Karpas-422 (cell line): Measurements from ENCODE around the gene CASQ1. TPM values are rescaled to one million over a fixed set of nuclear protein-coding genes. Genes with fewer than 3 reads are reported as not detected.

Experiments
- DNase-seq: peaks from one replicate; pipeline ENCODE4 v3.0.0-alpha.2; 2015
- H2AFZ ChIP-seq: fragments of 200-600 bp; sonication (generic); 2 replicates; pipeline ENCODE4 v1.6.1; 2014; ENCODE audit warnings: antibody characterized with exemption, low read length, mixed read lengths
- H3K27ac ChIP-seq: fragments of 200-600 bp; sonication (generic); 2 replicates; pipeline ENCODE4 v1.5.1; 2014; ENCODE audit warnings: mild to moderate bottlenecking, low read length, moderate library complexity
- H3K27me3 ChIP-seq: fragments of 200-600 bp; sonication (generic); 2 replicates; pipeline ENCODE4 v1.6.1; 2014; ENCODE audit warnings: low read length, mixed read lengths
- H3K36me3 ChIP-seq: fragments of 200-600 bp; sonication (generic); 2 replicates; pipeline ENCODE4 v1.6.1; 2014; ENCODE audit warnings: low read length, mixed read lengths; ENCODE audit not compliant: insufficient read depth
- H3K4me1 ChIP-seq: fragments of 200-600 bp; sonication (generic); 2 replicates; pipeline ENCODE4 v1.6.1; 2014; ENCODE audit warnings: mild to moderate bottlenecking, low read length, mixed read lengths
- H3K4me2 ChIP-seq: fragments of 200-600 bp; sonication (generic); 2 replicates; pipeline ENCODE4 v1.6.1; 2014; ENCODE audit warnings: low read length, low read depth, mild to moderate bottlenecking; ENCODE audit not compliant: poor library complexity, severe bottlenecking
- H3K4me3 ChIP-seq: fragments of 200-600 bp; sonication (generic); 2 replicates; pipeline ENCODE4 v1.5.1; 2014; ENCODE audit warnings: mild to moderate bottlenecking, antibody characterized with exemption, low read length, mixed read lengths
- H3K79me2 ChIP-seq: fragments of 200-600 bp; sonication (generic); 2 replicates; pipeline ENCODE4 v1.6.1; 2014; ENCODE audit warnings: mild to moderate bottlenecking, low read length, mixed read lengths
- H3K9ac ChIP-seq: fragments of 200-600 bp; sonication (generic); 2 replicates; pipeline ENCODE4 v1.6.0; 2014; ENCODE audit warnings: low read length
- H3K9me2 ChIP-seq: fragments of 200-600 bp; sonication (generic), shearing (Covaris generic); replicated peaks from 2 replicates; pipeline ENCODE4 v1.6.0; 2014; ENCODE audit warnings: mild to moderate bottlenecking, low read length, moderate library complexity; ENCODE audit not compliant: insufficient read depth
- H3K9me3 ChIP-seq: fragments of 300-700, 200-600 bp; sonication (generic); 2 replicates; pipeline ENCODE4 v1.6.1; 2014; ENCODE audit warnings: low read length, mixed read lengths
- H4K20me1 ChIP-seq: fragments of 200-600 bp; sonication (generic); 2 replicates; pipeline ENCODE4 v1.6.1; 2014; ENCODE audit warnings: mild to moderate bottlenecking, antibody characterized with exemption, low read length, low read depth; ENCODE audit not compliant: insufficient read depth
- total RNA-seq: library from RNA; depleted of rRNA; stranded (reverse); fragments of >200 nt; shearing (Covaris generic); gene quantifications from 2 replicates; pipeline ENCODE4 v1.2.3, GENCODE V29; 2014; ENCODE audit warnings: low replicate concordance

The CASQ1 gene
- total RNA-seq, 1 experiment from 2014 or later, result not detected

DNA sequence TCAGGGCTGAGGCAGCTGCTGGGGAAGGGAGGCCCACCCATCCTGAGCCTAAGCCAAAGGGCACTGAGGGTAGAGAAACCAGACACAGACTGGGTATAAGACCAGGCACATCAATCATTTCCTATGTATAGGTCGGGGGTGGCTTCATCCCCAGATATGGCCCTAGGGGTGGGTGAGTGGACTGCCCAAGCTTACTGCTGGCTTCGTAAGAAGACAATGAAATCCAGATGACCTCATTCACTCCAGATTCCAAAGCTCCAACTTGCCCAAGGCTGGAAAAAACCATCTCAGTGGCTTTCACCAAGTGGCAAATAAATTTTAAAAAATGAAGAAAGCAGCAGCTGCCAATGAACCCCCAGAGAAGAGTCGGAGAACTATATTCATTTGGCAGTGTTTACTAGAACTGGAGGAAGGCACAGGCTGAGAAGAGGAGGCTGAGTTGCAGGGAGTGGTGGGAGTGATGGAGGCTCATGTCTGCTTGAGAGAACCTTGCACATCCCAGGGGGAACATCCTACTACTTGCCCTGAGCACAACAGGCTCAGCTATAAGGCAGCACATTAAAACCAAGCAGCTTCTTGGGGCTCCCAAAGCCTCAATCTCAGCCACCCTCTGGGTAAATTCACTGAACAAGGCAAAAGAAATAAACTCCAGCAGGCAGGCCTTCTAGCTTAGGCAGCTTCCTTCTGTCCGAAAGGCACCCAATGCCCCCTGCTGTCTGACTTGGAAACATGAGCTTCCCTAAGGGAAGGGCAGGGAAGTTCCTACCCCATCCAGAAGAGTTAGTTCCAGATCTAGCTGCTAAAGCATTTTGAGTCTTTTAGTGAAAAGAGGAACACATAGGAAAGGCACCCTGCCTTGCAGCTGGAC lies 28.9 kb downstream of the CASQ1 start:
- no peak overlapping the region for H3K9ac ChIP-seq

DNA sequence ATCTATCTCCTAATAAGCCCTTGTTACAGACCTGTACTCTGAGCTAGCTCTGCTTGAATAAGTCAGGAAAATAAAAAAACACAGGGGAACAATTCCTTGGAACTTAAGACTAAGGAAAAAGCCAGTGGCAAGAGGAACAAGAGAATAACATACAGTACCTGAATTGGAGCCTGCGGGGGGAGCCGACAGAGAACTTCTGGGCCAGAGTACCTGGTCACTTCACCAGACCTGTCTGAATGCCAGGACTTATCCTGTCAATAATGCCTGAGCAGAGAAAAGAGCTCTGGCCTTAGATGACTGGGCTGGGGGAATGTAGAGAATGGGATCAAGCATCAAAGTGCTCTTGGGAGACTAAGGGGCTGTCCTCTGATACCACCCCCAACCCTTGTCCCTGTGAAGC lies 29.9 kb downstream of the CASQ1 start:
- no peak overlapping the region for H3K9ac ChIP-seq
- no peaks in the 10 kb centered on the region for H3K4me1 ChIP-seq
- H3K9me2 ChIP-seq, result no peaks in the 10 kb centered on the region
- H3K27ac ChIP-seq, result no peak overlapping the region
- H3K36me3 ChIP-seq, result peaks cover 44% of the 10 kb centered on the region; the same call in 1 of the 2 replicates
- no peaks in the 10 kb centered on the region for H3K9me3 ChIP-seq
- H3K79me2 ChIP-seq, result no peaks in the 10 kb centered on the region
- DNase-seq, result no peak
- no peaks in the 10 kb centered on the region for H4K20me1 ChIP-seq
- no peak overlapping the region for H2AFZ ChIP-seq
- H3K27me3 ChIP-seq, result no peaks in the 10 kb centered on the region
- H3K4me2 ChIP-seq, result no peak overlapping the region
- H3K4me3 ChIP-seq, result no peak overlapping the region

More for the DNA sequence above, 28.9 kb downstream of the CASQ1 start:
- Histone ChIP-seq H3K36me3 (peaks cover 46% of the 10 kb centered on the region; the same call in 1 of the 2 replicates), H2AFZ (no peak overlapping the region), H3K27me3 (no peaks in the 10 kb centered on the region), H3K4me3 (no peak overlapping the region), H3K4me1 (no peaks in the 10 kb centered on the region), H3K79me2 (no peaks in the 10 kb centered on the region), H3K9me3 (no peaks in the 10 kb centered on the region), H4K20me1 (no peaks in the 10 kb centered on the region), H3K27ac (no peak overlapping the region), H3K9me2 (no peaks in the 10 kb centered on the region), H3K4me2 (no peak overlapping the region)
- peak; percentile 58 for DNase-seq

DNA sequence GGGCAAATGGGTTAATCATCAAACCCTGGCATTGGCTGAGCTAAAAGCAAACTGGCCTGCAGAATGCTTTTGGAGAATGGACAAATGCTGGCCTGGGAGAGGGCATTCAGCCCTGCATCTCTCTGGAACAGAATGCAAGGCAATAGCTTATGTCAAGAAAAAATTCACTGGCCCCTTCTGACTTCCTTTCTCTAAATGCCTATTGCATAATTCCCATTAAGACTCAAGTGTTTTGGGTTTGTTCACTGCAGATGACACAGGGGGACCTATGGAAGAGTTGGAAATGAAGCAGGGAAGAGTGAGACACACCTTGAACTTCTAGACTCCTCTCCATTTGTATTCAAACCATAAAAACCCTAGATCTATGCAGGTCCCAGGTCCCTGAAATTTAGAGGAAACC lies 30.7 kb downstream of the CASQ1 start:
- H4K20me1 ChIP-seq, result no peaks in the 10 kb centered on the region
- no peaks in the 10 kb centered on the region for H3K9me3 ChIP-seq
- H3K4me3 ChIP-seq, result no peak overlapping the region
- no peaks in the 10 kb centered on the region for H3K4me1 ChIP-seq
- no peak overlapping the region for H3K4me2 ChIP-seq
- peaks cover 36% of the 10 kb centered on the region; the same call in 1 of the 2 replicates for H3K36me3 ChIP-seq
- no peak overlapping the region for H3K9ac ChIP-seq
- no peaks in the 10 kb centered on the region for H3K79me2 ChIP-seq
- no peak overlapping the region for H3K27ac ChIP-seq
- DNase-seq, result no peak
- H3K27me3 ChIP-seq, result no peaks in the 10 kb centered on the region
- no peaks in the 10 kb centered on the region for H3K9me2 ChIP-seq
- no peak overlapping the region for H2AFZ ChIP-seq

DNA sequence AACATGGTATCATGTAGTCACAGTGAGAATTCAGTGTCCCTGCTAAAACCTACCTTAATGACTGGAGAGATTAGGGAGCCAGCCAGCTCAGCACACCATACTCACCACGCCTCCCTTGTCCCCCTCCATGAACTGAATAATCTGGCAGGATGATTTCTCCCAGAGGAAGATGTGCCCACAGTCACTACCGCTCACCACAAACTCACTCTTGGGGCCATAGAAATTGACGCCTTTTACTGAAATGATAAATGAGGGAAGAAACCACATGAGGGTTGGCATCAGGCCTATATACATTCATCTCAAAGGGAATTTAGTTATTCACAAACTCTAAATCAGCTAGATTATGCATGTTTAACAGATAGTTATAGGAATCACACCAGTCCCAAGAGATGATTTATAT lies 32.2 kb downstream of the CASQ1 start:
- Histone ChIP-seq H3K4me3 (no peak overlapping the region), H3K9me3 (no peaks in the 10 kb centered on the region), H3K4me1 (no peaks in the 10 kb centered on the region), H3K27me3 (no peaks in the 10 kb centered on the region), H3K79me2 (no peaks in the 10 kb centered on the region), H2AFZ (no peak overlapping the region), H3K9ac (no peak overlapping the region), H4K20me1 (no peaks in the 10 kb centered on the region), H3K36me3 (peaks cover 34% of the 10 kb centered on the region; the same call in 1 of the 2 replicates), H3K9me2 (no peaks in the 10 kb centered on the region), H3K4me2 (no peak overlapping the region), H3K27ac (no peak overlapping the region)
- DNase-seq, result no peak

DNA sequence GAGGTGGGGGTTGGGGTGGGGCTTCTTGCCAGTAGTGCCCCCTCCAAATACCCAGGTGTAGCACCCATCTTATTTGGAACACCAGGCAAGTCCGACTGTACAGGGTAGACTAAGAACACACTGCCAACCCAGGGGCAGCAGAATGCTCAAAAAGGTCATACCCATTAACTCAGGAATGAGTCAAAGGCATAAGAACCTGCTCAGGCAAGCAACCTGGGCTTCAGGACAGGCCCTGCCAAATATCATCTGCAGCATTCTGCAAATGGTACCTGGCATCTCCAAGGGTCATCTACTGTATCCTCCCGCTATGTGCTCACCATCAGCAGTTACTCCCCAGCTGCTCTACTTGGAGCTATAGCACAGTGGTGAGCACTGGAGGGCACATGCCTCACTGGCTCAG lies 34.2 kb downstream of the CASQ1 start:
- no peak overlapping the region for H3K9ac ChIP-seq
- H3K27ac ChIP-seq, result no peak overlapping the region
- H3K9me3 ChIP-seq, result no peaks in the 10 kb centered on the region
- no peak overlapping the region for H3K4me3 ChIP-seq
- H3K4me1 ChIP-seq, result no peaks in the 10 kb centered on the region
- H2AFZ ChIP-seq, result no peak overlapping the region
- no peaks in the 10 kb centered on the region for H4K20me1 ChIP-seq
- no peaks in the 10 kb centered on the region; the same call in 1 of the 2 replicates for H3K79me2 ChIP-seq
- H3K27me3 ChIP-seq, result no peaks in the 10 kb centered on the region
- H3K36me3 ChIP-seq, result peaks cover 38% of the 10 kb centered on the region; the same call in 1 of the 2 replicates
- no peaks in the 10 kb centered on the region for H3K9me2 ChIP-seq
- DNase-seq, result no peak
- no peak overlapping the region for H3K4me2 ChIP-seq

DNA sequence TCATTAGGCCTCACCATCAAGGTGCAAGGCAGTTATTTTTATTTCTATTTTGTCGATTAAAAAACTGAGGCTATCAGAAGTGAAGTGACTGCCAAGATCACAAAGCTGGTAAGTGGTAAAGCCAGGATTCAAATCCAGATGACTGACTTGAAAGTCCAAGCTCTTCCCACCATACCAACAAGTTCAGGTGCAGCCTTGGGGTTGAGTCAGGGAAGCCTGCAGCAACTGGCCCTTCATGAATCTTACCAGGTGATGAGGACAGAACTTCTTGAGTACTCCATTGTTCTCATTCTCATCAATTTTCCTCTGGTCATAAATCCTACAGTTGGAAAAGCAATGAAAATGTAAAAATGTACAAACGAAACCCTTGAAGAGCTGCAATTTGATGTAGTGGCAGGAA lies 35.0 kb downstream of the CASQ1 start:
- H2AFZ ChIP-seq, result no peak overlapping the region
- no peak overlapping the region for H3K9ac ChIP-seq
- no peaks in the 10 kb centered on the region for H3K9me2 ChIP-seq
- H3K27ac ChIP-seq, result no peak overlapping the region
- no peak overlapping the region for H3K4me2 ChIP-seq
- peaks cover 42% of the 10 kb centered on the region; the same call in 1 of the 2 replicates for H3K36me3 ChIP-seq
- H3K79me2 ChIP-seq, result no peaks in the 10 kb centered on the region; the same call in 1 of the 2 replicates
- no peaks in the 10 kb centered on the region for H4K20me1 ChIP-seq
- no peaks in the 10 kb centered on the region for H3K4me1 ChIP-seq
- no peak for DNase-seq
- no peaks in the 10 kb centered on the region for H3K27me3 ChIP-seq
- H3K9me3 ChIP-seq, result no peaks in the 10 kb centered on the region
- no peak overlapping the region for H3K4me3 ChIP-seq

DNA sequence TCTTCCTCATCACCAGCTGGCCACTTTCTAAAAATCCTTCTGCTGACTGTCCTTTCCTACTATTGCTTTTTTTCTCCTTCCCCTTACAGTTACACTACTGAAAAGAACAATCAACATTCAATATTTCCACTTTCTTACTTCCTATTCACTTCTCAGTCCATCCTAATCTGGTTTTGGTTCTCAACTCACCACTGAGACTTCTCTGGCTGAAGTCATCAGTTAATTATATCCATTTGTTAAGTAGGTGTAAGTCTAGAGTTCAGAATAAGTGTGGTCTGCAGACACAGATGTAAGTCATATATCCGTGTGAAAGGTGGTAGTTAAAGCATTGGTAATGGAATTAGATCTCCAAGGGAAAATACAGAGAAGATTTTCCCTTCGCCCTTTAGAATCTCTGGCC lies 36.2 kb downstream of the CASQ1 start:
- DNase-seq, result no peak
- H3K9me3 ChIP-seq, result no peaks in the 10 kb centered on the region
- no peaks in the 10 kb centered on the region; the same call in 1 of the 2 replicates for H3K79me2 ChIP-seq
- peaks cover 46% of the 10 kb centered on the region; the same call in 1 of the 2 replicates for H3K36me3 ChIP-seq
- H3K4me2 ChIP-seq, result no peak overlapping the region
- no peak overlapping the region for H3K9ac ChIP-seq
- H3K27me3 ChIP-seq, result no peaks in the 10 kb centered on the region
- no peaks in the 10 kb centered on the region for H3K4me1 ChIP-seq
- H3K9me2 ChIP-seq, result no peaks in the 10 kb centered on the region
- no peaks in the 10 kb centered on the region for H4K20me1 ChIP-seq
- H2AFZ ChIP-seq, result no peak overlapping the region
- no peak overlapping the region for H3K27ac ChIP-seq
- no peak overlapping the region for H3K4me3 ChIP-seq

DNA sequence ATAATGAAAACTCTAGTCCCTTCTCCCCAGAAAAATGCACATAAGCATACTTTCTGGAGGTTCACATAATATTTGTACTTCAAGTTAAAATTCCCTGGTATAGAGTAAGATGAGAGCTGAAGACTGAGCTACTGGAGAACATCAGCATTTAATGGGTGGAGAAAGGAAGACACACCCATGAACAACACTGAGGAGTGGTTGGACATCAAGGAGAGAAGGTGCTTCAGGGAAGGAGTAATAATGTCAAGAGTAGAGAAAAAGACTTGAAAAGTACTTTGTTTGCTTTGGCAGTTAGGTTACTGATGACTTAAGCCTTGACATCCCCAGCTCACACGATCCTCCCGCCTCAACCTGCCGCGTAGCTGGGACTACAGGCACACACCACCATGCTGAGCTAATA lies 36.7 kb downstream of the CASQ1 start:
- Histone ChIP-seq H3K4me2 (no peak overlapping the region), H3K4me3 (no peak overlapping the region), H2AFZ (no peak overlapping the region), H3K9me2 (no peaks in the 10 kb centered on the region), H3K79me2 (no peaks in the 10 kb centered on the region; the same call in 1 of the 2 replicates), H3K27me3 (no peaks in the 10 kb centered on the region), H3K27ac (no peak overlapping the region), H3K9me3 (no peaks in the 10 kb centered on the region), H3K9ac (no peak overlapping the region), H3K4me1 (no peaks in the 10 kb centered on the region), H4K20me1 (no peaks in the 10 kb centered on the region), H3K36me3 (peaks cover 45% of the 10 kb centered on the region; the same call in 1 of the 2 replicates)
- DNase-seq, result no peak
